ENCODE results near the gene RABEP1. TPM values are rescaled to one million over a fixed set of nuclear protein-coding genes. Genes with fewer than 3 reads are reported as not detected.

The RABEP1 gene
- total RNA-seq, 1 experiment from 2014 or later = 36.7 TPM

DNA sequence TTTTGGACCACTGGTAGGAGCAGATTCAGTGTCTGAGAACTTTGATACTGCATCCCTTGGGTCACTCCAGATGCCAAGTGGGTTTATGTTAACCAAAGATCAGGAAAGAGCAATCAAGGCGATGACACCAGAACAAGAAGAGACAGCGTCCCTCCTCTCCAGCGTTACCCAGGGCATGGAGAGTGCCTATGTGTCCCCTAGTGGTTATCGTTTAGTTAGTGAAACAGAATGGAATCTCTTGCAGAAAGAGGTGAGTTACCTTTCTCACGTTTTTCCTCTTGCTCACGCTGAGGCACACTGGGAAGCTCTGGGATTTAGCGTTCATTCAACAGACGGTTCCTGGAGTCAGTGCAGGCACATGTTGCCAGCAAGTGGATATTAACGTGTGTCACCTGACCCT lies 79.3 kb downstream of the RABEP1 start:
- no peak for DNase-seq (ENCODE audit: low read depth)

DNA sequence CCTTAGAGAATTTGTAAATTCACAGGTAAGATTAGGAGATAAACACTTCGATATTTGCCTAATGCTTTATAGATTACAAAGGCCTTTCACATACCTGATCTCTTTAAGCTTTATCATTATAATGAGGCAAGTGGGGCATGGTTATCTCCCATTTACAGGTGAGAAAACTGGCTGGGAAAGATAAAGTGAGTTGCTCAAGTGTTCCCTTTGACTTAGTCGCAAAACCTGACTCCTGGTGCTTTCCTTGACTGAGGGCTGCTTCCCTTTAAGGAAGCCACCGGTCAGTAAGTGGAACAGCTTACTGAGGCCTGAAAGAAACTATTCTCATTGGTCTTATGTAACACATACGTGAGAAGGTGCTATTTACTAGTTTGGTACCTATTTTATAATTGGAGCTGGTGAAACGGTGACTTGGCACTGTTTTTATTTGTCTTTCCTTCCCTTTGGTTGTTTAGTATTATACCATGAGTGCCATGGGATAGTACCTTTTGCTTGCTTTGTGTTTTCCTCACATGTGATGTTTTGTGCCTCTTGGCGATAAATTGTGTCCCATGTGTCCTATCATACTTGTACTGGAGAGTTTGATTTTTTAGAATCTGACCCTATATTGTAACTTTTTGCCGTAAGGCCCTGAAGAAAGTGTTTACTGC lies 80.2 kb downstream of the RABEP1 start:
- no peak for DNase-seq (ENCODE audit: low read depth)

DNA sequence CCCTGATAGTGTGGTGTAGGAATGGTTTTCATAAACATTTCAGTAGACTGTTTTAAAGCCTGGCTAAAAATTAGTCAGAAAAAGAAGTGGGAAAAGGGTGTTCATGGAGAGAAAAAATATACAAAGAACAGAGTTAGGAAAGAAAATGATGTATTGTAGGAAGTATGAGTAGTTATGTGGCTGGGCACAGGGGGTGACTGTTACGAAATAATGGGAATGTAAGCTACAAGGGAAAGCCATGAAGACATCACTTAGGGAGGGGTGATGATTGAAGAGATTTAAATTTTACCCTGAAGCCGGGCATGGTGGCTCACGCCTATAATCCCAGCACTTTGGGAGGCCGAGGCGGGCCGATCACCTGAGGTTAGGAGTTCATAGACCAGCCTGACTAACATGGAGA lies 82.1 kb downstream of the RABEP1 start:
- DNase-seq (ENCODE audit: low read depth) = peak; percentile 11

DNA sequence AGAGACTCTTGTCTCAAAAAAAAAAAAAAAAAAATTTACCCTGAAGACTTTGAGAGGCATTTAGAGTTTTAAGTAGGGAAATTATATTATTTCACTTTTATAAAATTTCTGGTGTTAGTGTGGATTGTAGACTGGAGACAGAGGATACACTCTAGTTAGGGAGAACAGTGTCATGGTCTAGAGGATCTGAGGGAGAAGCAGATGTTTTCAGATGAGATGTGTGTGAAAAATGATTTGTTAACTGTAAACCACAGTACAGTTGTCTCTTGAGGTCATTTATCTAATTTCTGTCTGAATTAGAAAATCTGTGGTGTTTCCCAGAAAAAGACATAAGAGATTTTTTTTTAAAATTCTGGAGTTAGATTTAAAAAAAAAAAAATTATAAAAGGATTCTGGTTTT lies 82.6 kb downstream of the RABEP1 start:
- no peak for DNase-seq (ENCODE audit: low read depth)

DNA sequence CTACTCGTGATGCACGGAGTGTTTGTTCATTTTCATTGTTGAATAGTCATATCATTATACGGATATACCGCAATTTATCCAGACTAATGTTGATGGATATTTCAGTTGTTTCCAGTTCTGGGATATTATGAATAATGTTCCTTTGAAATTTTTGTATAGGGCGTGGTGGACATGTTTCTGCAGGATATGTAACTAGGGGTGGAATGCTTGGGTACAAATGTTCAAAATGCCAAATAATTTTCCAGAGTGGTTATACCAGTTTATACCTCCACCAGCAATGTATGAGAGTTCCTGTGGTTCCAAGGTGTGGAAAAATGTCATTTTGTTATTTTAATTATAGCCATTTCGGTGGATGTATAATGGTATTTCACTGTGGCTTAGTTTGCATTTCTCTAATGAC lies 83.7 kb downstream of the RABEP1 start:
- no peak for DNase-seq (ENCODE audit: low read depth)

DNA sequence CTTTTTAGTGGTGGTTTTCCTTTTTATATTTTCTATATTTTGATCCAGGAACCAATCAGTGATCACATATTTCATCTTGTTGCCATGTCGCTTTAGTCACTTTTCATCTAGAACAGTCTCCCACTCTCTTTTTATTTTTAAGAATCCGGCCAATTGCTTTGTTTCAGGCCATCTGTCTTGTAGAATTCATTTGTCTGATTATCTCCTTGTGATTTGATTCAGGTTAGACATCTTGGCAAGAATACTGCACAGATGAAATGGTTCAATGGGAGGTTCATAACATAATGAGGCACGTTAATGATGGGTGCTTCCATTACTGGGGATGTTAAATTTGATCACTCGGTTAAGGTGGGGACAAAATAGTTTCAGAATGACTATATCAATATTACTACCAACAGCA lies 88.3 kb downstream of the RABEP1 start:
- no peak for DNase-seq (ENCODE audit: low read depth)

DNA sequence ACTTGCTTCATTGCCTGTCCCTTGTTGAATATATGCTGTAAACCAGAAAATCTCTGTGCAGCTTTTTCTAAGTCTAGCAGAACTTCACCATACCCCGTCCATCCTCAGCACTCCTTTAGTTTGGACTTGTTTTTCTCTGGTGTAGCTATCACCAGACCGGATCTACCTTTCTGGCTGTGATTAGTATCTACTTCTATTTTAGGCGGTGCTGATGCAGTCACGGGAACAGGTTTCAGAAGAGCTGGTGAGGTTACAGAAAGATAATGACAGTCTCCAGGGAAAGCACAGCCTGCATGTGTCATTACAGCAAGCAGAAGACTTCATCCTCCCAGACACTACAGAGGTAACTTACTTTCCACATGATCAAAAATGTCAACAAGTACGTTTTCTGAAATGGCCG lies 91.0 kb downstream of the RABEP1 start:
- no peak for DNase-seq (ENCODE audit: low read depth)

DNA sequence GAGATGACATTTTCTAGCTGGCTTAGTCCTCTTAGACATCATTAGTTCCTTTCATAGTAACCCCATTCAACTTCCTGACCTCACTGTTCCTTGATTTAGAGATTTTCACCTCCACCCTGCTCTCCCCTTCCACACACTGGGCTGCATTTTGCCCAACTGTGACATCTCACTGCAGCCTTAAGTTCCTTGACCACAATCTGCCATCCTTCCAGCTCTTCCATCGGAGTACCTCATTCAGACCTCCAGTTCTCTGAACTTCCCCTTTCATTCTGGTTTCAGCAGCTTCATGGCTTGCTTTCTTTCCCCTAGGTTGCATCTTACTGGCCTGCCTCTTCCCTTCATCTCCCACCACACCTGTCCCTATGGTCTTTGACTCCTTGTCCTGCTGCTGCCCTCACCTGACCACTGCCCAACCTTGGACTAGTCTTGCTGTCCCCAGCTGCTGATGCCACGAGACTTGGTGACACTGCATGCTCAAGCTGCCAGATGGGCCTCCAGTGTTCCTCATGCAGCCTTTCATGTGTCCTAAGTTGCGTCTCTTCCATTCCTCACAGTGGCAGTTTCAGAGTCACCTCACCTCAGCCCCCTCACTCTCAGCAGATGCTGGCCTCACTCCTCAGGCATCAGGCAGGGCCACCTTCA lies 96.6 kb downstream of the RABEP1 start:
- no peak for DNase-seq (ENCODE audit: low read depth)

DNA sequence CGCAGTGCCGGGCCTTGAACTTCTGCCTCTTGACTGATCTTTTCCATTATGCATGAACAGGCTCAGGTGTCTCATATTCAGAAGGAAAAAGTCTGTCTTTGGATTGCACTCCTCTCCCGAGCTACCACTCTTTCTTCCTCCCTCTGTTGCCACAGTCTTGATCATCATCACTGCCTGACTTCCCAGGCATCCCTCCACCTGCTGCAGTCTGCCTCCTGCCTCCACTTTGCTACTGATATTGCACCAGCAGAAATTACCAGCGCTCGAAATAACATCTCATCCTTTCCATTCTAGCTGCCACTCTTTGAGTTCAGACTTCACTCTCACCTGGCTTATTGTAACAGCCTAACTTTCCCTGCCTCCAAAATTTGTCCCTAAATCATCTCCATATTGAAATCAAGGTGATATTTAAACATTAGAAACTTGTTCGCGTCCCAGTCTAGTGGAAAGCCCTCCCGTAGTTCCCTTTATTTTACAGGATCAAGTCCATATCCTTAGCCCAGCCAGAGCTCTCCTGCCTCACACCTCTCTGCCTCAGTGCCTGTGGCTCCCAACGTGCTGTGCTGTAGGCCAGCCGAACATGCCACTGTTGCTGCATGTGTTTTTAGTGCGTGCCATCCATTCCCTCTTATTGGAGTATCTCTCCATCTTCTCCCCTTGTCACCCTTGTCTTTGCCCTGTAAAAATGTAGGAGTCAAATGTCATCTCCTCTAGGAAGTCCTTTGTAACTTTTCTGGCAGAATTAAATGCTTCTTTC lies 97.4 kb downstream of the RABEP1 start:
- DNase-seq (ENCODE audit: low read depth) = no peak

DNA sequence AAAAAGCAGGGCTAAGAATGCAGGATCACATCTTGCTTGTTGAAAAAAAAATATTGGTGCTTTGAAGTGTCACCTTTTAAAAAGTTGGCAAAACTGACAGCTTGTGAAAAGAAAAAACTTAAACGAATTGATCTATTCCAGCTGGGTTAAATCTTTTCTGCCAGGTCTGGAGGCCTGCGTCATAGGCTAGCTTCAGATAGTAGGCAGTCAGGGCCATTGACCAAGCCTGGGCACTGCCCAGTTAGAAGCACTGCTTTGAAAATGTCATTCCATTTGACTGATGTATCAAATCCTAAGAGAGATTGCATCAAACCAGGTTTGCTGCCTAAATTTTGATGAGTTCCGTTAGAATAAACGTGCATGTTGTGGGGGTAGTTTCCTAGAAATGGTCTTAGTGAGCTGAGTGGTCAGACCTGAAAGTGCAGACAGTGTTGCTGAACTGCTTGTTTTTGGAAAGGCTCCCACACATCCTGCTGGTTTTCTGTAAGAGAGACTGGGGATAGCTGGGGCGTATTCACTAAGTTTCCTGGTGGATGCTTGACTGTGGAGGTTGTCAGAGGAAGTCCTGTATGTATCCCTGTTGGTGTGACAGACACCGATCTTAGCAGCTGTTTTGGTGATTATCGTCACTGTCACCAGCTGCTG lies 98.5 kb downstream of the RABEP1 start:
- no peak for DNase-seq (ENCODE audit: low read depth)

DNA sequence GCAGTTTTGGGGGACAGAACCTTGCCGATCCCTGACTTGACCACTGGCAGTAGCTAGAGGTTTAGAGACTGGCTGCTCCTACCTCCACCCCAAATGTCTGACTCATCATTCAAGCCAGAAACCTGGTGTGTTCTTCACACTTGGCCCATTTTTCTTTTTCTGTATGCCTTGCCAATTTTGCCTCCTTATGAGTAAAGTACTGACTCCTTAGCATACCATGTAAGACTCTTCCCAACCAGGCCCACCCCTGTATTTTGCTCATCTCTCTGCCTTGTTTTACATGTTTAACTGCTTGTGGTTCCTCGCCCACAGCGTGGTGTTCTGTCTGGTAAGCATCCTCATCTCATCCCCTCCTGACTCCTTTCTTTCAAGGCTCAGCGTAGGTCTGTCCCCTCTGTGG lies 99.5 kb downstream of the RABEP1 start:
- no peak for DNase-seq (ENCODE audit: low read depth)

DNA sequence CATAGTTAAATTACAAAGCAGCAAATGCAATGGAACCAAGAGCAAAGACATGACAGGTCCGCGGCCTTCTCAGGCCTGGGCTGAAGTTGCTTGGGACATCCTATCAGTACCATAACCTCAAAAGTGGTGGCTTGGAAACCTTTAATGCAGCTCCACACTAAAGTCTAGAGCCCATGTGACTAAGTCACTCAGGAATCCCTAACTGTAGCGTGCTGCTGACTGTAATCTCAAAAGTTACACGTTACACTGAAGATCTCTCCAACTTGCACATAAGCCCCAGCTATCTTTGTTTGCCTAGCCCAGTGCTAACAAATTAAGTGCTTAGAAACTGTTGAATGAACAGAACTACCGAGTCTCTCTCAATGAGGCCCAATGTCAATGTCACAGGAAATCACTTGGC lies 109.6 kb downstream of the RABEP1 start:
- no peak for DNase-seq (ENCODE audit: low read depth)

DNA sequence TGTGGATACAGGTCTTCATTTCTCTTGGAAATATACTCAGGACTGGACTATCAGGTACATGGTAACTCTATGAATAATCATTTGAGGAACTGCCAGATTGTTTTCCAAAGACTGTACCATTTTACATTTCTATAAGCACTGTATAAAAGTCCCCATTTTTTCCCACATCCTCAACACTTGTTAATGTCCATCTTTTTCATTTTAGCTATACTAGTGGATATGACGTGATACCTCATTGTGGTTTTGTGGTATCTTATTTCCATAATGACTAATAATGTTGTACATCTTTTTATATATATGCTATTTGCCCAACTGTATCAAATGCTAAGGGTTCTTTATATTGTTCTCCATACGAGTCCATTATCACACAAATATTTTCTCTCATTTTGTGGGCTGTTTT lies 114.5 kb downstream of the RABEP1 start:
- DNase-seq (ENCODE audit: low read depth) = no peak

DNA sequence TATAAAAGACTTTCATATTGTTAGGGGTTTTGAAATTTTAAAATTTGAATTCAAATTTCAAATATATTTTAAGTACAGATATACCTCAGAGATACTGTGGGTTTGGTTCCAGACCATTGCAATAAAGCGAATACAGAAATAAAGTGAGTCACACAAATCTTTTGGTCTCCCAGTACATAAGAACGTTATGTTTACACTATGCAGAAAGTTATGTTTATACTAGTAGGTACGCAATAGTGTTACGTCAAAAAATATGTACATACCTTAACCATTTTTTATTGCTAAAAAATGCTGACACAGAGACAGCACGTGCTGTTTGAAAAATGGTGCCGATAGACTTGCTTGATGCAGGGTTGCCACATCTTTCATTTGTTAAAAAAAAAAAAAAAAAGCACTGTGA lies 117.7 kb downstream of the RABEP1 start:
- DNase-seq (ENCODE audit: low read depth) = no peak

DNA sequence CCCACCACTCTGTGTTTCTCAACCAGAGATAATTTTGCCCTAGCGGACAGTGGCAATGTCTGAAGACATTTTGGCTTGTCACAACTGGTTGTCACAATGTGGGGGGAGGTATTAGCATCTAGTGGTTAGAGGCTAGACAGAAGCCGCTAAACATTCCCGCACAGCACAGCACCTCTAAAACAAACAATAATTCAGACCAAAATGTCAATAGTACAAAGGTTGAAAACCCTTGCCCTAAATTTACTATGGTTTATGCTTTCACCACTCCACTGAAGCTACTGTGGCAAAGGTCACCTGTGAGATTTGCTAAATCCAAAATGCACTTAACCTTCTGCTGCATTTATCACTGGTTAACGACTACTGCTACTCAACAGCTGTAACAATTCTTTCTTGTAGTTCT lies 123.3 kb downstream of the RABEP1 start:
- no peak for DNase-seq (ENCODE audit: low read depth)

DNA sequence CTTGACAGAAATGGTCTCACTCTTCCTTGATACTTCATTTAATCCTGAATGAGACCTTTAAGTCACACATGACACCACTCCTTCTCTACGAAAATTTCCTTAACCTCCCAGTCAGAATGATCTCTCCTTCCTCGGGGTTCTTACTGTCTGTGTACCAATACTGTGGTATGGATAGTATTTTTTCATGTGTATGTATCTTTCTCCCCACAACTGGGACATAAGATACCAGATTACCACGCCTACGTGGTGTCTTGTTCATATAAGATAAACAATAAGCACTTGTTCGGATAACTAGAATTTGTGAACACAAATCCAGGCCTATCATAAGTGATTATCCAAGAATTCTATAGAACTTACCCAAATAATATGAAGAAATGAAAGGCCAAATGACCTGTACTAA lies 126.1 kb downstream of the RABEP1 start:
- no peak for DNase-seq (ENCODE audit: low read depth)

DNA sequence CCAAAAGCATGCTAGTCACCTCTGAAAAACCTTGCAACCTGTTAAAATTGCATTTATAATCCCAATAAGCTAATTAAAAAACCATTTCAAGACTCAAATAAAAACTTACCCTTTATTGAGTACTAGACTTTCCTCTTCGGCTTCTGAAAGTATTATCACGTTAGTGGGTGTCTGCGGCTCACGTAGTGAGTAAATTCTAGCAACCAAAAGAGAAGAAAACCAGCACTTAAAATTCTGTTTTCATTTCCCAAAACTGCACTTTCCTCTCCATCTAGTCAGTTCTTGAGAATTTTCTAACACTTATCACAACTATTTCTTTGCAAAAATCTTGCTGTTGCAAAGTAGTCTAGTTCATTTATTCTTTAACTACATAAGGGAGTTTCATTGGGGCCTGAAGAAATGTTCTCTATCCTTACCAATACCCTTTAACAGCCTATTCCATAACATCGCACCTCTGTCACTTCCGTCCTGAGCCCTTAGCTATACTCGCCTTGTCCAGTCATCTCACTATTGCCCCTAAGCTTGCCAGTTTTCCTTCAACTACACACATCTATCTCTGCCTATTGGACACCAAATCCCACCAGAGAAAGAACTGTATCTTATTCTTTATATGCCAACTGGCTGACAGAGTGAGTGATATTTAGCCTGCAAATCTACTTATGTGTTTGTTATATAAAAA lies 128.6 kb downstream of the RABEP1 start:
- no peak for DNase-seq (ENCODE audit: low read depth)

DNA sequence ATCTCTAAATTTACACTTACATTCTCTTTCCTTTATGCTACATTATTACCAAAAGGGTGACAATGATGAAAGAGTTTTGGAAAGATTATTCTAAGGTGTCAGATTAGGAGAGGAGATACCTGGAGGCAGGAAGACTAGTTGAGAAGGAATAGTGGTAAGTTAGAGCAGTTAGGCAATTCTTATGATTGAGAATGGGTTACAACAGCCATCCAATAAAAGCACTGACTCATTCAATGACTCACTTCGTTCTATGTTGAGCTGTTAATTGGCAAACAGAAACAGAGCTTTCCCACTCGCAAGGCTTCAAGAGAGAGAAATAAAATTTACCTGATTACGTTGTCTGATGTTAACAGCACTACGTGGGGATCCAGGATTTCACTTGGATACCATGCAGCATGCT lies 131.6 kb downstream of the RABEP1 start:
- DNase-seq (ENCODE audit: low read depth) = peak; percentile 86

DNA sequence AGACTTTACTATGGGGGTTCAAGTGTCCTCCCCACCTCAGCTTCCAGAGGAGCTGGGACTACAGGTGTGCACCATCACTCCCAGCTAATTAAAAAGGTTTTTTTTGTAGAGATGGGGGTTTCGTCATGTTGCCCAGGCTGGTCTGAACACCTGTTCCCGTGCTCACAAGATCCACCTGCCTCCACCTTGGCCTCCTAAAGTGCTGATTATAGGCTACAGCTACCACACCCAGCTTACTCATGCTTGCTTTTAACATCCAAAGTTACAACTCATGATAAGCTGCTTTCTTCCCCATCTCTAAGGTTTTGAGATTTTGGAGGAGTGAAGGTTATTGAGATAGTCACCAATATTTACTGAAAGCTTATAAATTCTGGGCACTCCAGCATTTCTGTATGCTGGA lies 134.8 kb downstream of the RABEP1 start:
- no peak for DNase-seq (ENCODE audit: low read depth)

DNA sequence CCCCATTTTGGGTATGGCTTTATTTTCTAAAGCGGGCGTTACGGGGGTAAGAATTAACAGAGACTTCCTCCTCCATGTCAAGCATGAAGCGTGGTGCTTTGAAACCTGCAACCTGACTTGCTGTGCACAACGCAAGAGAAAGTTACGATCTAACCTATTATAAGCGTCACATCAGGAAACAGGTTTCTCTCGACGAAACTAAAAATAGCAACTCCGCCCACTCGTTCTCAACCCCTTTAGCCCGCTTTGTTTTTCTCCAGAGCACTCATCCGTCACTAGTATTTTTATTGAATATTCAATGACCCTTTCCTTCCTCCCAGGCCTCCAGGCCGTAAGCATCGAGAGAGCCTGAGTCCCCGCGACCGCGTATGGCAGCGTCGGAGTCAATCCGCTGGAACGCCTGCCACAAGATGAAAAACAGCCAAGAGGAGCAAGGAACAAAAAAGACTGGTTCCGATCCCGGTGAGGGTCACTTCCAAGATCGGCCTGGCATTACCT lies 136.8 kb downstream of the RABEP1 start:
- peak; percentile 35 for DNase-seq (ENCODE audit: low read depth)

DNA sequence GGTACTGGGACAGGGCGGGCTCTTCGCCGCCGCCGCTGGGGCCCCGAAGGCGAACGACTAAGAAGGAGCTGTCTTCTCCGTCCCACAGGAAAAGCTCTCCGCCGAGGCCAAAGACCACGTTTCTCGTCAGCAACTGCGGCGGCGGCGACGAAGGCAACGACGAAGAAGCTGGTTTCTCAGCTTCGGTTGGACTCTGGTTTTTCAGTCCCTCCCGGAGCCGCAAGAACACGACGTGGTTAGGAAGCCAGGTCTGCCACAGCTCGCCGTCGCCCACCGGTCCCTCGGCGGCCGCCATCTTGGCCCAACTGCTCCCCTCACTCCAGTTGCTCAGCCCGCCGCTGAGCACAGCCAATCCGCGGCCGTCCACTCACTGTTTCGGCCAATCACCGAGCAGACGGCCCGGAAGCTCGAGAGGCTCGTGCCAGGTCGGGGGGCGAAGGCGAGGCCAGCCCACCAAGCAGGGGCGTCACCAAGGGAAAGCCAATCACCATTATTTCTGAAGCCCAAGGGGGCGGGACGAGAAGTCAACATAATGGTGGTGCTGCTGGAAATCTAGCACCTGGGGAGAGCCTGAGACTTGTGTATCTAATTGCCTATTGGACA lies 137.4 kb downstream of the RABEP1 start, which contains the start of gene NUP88:
Gene NUP88, minus strand, starts transcription at position 307 of the 603 bp plus-strand sequence. Its CDS starts 12 bp downstream, at position 295.
- peak; percentile 98 for DNase-seq (ENCODE audit: low read depth)
